ENCODE results near the gene ZSCAN1. TPM values are rescaled to one million over a fixed set of nuclear protein-coding genes. Genes with fewer than 3 reads are reported as not detected.

ZSCAN1 gene
- polyA plus RNA-seq, 1 donor, result 0.73 TPM

DNA sequence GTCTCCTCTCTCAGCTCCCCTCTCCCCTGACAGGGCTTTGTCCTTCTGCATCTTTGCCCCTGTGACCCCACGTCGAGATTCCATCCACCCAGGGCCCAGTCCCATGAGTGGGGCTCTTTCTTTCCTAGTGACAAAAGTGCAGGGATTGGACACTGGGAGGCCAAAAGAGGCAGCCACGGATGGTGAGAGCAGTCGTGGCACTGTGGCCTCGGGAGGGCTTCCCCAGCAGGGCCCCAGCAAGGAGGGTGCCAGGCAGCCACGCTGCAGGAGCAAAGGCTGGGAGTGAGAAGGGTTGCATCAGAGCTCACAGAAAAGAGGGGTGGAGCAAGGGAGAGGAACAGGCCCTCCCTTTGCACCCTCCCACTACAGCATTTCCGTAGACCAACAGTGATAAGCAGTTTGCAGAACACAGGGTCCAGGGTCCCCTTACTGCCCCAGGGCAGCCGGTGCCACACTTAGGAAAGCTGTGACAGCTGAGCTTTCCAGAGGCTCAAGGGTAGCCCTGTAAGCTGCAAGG is 4.9 kb downstream of the ZSCAN1 start:
- peak; percentile 32 to 72 for DNase-seq
- WGBS (ENCODE audit: insufficient coverage, low lambda C conversion rate), result no CpG with 5 or more reads among the region's 8 CpGs
- no peak overlapping the region for H3K27ac ChIP-seq (ENCODE audit: low read length)

DNA sequence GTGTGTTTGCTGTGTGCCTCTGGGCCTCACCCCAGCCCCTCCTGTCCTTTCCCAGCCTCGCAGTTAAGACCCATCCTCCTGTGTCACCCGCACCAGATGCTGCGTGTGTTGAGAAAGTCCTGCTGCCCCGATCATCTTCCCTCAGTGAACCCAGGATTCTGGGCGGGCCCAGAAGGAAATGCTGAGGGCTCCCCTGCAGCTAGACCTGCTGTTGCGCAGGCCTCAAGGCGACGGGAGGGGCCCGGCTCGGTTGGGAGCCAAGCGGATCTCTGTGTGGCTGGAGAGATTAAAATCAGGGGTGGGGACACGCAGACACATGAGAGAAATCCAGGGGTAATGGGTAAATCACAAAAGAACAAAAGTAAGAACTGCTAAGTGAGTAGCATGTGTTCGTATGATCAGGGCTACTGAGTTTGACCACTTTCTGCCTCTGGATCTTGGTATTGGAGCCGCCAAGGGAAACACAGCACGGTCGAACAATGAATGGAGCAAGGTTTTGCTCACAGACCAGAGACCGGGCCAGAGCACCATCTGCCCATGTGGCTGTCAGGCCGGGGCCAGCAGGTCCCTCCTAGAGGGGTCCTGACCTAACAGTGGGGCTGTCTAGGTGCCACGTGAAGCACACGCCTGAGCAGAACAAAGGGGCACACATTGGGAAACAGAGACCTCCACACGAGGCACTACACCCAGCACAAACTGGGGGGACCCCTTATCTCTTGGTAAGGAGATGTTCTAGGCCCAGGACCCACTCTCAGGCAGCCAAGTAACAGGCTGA is 7.1 kb downstream of the ZSCAN1 start:
- no peaks in the 10 kb centered on the region for H3K36me3 ChIP-seq (ENCODE audit: control insufficient read depth, insufficient read depth, low read length)
- H3K4me3 ChIP-seq (ENCODE audit: low read length), result no peak overlapping the region
- H3K4me1 ChIP-seq (ENCODE audit: control insufficient read depth, insufficient read depth, low read length), result no peaks in the 10 kb centered on the region
- no peak overlapping the region for H3K27ac ChIP-seq (ENCODE audit: low read length)
- DNase-seq, result no peak
- peaks cover 58% of the 10 kb centered on the region for H3K9me3 ChIP-seq (ENCODE audit: control insufficient read depth, low read depth, low read length)
- H3K27me3 ChIP-seq (ENCODE audit: control insufficient read depth, insufficient read depth, low read length), result peaks cover 3% of the 10 kb centered on the region
- WGBS (ENCODE audit: insufficient coverage, low lambda C conversion rate), result 71% methylated on average over 1 of the region's 21 CpGs

More for the DNA sequence above, 4.9 kb downstream of the ZSCAN1 start:
- Histone ChIP-seq H3K9me3 (ENCODE audit: control insufficient read depth, low read depth, low read length) (peaks cover 37% of the 10 kb centered on the region), H3K4me1 (ENCODE audit: control insufficient read depth, insufficient read depth, low read length) (no peaks in the 10 kb centered on the region), H3K27me3 (ENCODE audit: control insufficient read depth, insufficient read depth, low read length) (peaks cover 3% of the 10 kb centered on the region), H3K4me3 (ENCODE audit: low read length) (no peak overlapping the region), H3K36me3 (ENCODE audit: control insufficient read depth, insufficient read depth, low read length) (no peaks in the 10 kb centered on the region)

DNA sequence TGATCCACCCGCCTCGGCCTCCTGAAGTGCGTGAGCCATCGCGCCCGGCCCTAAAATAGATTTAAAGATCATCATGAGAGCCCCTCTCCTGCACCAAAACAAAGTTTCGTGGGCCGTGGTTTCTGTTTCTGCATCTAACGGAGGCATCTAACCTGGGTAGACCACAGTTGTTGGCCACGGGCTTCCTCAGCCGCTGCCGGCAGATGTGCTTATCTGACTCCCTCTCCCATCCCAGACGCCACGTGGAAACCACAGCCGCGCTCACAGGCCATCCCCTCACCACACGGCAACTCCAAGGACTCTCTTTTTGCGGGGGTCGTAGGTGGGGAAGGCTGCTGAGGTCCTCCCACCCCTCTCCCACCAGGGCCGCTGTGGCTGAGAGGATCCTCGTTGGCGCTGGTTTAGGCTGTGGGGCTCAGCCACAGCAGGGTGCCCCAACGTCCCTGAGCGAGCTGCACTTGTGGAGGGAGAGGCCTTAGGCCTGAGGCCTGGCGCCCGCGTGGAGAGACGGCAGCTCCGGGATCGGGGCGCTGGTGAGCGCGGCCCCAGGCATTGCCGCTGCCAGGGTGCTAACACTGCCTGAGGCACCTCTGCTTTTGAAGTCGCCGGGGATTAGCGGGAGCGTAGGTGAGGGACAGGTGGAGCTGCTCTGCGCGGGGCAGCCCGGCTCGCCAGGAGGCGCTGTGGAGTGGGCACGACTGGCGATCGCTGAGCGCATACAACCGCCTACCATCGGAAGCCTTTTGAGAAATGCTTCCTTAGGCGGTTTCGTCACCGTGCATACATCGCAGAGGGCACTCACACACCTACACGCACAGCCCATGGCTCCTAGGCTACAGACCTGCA is 8.9 kb downstream of the ZSCAN1 start:
- Histone ChIP-seq H3K9me3 (ENCODE audit: control insufficient read depth, low read depth, low read length) (peaks cover 74% of the 10 kb centered on the region), H3K27ac (ENCODE audit: low read length) (no peak overlapping the region), H3K4me3 (ENCODE audit: low read length) (no peak overlapping the region), H3K36me3 (ENCODE audit: control insufficient read depth, insufficient read depth, low read length) (no peaks in the 10 kb centered on the region), H3K27me3 (ENCODE audit: control insufficient read depth, insufficient read depth, low read length) (peaks cover 3% of the 10 kb centered on the region), H3K4me1 (ENCODE audit: control insufficient read depth, insufficient read depth, low read length) (no peaks in the 10 kb centered on the region)
- WGBS (ENCODE audit: insufficient coverage, low lambda C conversion rate), result no CpG with 5 or more reads among the region's 54 CpGs
- no peak for DNase-seq

DNA sequence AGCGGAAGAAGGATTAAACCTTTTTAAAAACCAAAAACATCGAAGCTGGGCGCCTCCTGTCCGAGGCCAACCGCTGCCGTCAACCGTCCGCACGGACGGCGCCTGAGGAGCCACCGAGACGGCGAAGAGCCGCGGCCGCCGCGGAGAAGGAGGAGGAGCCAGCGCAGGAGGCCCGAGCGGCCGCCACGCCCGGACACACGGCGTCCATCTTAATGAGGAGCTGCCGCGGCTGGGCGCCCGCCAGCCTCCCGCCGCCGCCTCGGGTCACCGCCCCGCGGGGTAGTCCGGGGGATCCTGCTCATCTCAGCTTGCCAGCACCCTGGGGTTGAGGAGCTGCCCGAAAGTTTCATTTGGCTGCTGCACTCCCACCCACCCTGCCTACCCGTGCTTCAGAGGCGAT is 10.6 kb downstream of the ZSCAN1 start:
- Histone ChIP-seq H3K4me1 (ENCODE audit: control insufficient read depth, insufficient read depth, low read length) (no peaks in the 10 kb centered on the region), H3K27me3 (ENCODE audit: control insufficient read depth, insufficient read depth, low read length) (no peaks in the 10 kb centered on the region), H3K27ac (ENCODE audit: low read length) (no peak overlapping the region), H3K36me3 (ENCODE audit: control insufficient read depth, insufficient read depth, low read length) (no peaks in the 10 kb centered on the region), H3K9me3 (ENCODE audit: control insufficient read depth, low read depth, low read length) (peaks cover 74% of the 10 kb centered on the region), H3K4me3 (ENCODE audit: low read length) (no peak overlapping the region)
- WGBS (ENCODE audit: insufficient coverage, low lambda C conversion rate), result 93% methylated on average over 2 of the region's 42 CpGs
- DNase-seq, result no peak

DNA sequence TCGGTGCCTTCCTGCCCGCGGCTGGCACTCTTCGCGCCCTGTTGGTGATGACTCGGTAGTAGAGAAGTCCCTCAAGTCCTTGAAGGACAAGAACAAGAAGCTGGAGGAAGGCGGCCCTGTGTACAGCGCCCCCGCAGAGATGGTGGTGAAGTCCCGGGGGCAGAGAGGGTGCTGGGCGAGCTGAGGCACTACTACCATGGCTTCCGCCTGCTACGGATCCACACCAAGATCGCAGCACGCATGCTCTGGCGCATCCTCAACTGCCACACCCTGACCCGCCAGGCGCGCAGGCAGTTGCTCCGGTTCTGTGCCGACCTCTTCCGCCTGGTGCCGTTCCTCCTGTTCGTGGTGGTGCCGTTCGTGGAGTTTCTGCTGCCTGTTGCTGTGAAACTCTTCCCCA is 11.1 kb downstream of the ZSCAN1 start:
- no peaks in the 10 kb centered on the region for H3K4me1 ChIP-seq (ENCODE audit: control insufficient read depth, insufficient read depth, low read length)
- DNase-seq, result no peak
- no peaks in the 10 kb centered on the region for H3K36me3 ChIP-seq (ENCODE audit: control insufficient read depth, insufficient read depth, low read length)
- H3K4me3 ChIP-seq (ENCODE audit: low read length), result no peak overlapping the region
- peaks cover 79% of the 10 kb centered on the region for H3K9me3 ChIP-seq (ENCODE audit: control insufficient read depth, low read depth, low read length)
- no peaks in the 10 kb centered on the region for H3K27me3 ChIP-seq (ENCODE audit: control insufficient read depth, insufficient read depth, low read length)
- no peak overlapping the region for H3K27ac ChIP-seq (ENCODE audit: low read length)
- 100% methylated on average over 3 of the region's 26 CpGs for WGBS (ENCODE audit: insufficient coverage, low lambda C conversion rate)

DNA sequence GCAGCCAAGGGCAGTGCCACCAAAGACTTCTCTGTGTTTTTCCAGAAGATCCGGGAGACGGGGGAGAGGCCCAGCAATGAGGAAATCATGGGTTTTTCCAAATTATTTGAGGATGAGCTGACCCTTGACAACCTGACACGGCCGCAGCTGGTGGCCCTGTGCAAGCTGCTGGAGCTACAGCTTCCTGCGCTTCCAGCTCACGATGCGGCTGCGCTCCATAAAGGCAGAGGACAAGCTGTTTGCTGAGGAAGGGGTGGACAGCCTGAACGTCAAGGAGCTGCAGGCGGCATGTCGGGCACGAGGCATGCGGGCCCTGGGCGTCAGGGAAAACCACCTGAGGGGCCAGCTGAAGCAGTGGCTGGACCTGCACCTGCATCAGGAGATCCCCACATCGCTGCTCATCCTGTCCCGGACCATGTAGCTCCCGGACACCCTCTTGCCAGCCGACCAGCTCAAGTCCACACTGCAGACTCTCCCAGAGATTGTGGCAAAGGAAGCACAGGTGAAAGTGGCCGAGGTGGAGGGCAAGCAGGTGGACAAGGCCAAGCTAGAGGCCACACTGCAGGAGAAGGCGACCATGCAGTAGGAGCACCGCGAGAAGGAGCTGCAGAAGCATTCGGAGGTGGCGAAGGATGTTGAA is 11.7 kb downstream of the ZSCAN1 start:
- 80% methylated on average over 1 of the region's 24 CpGs for WGBS (ENCODE audit: insufficient coverage, low lambda C conversion rate)
- H3K27me3 ChIP-seq (ENCODE audit: control insufficient read depth, insufficient read depth, low read length), result no peaks in the 10 kb centered on the region
- H3K27ac ChIP-seq (ENCODE audit: low read length), result no peak overlapping the region
- H3K36me3 ChIP-seq (ENCODE audit: control insufficient read depth, insufficient read depth, low read length), result no peaks in the 10 kb centered on the region
- DNase-seq, result no peak
- H3K4me3 ChIP-seq (ENCODE audit: low read length), result no peak overlapping the region
- H3K4me1 ChIP-seq (ENCODE audit: control insufficient read depth, insufficient read depth, low read length), result no peaks in the 10 kb centered on the region
- H3K9me3 ChIP-seq (ENCODE audit: control insufficient read depth, low read depth, low read length), result peaks cover 79% of the 10 kb centered on the region

DNA sequence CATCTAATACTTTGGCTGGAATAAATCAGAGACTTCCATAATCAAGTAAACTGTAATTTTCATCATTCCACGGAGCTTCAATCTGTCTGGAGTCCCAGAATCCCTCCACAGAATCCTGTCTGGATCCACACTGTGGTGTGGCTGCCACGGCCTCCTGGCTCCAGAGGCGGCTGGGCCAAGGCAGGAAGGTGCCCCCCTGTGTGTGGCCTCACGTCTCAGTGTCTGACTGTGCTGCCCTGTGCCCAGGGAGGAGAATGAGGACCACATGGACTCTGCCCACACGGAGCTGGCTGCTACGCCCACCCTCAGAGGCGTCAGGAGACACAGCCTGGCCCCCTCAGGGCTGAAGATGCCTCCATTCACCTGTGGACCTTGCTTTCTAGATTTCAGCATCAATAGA is 13.0 kb downstream of the ZSCAN1 start:
- no peak for DNase-seq
- H3K4me3 ChIP-seq (ENCODE audit: low read length), result no peak overlapping the region
- no peaks in the 10 kb centered on the region for H3K4me1 ChIP-seq (ENCODE audit: control insufficient read depth, insufficient read depth, low read length)
- no peak overlapping the region for H3K27ac ChIP-seq (ENCODE audit: low read length)
- no peaks in the 10 kb centered on the region for H3K36me3 ChIP-seq (ENCODE audit: control insufficient read depth, insufficient read depth, low read length)
- peaks cover 73% of the 10 kb centered on the region for H3K9me3 ChIP-seq (ENCODE audit: control insufficient read depth, low read depth, low read length)
- no CpG with 5 or more reads among the region's 7 CpGs for WGBS (ENCODE audit: insufficient coverage, low lambda C conversion rate)
- H3K27me3 ChIP-seq (ENCODE audit: control insufficient read depth, insufficient read depth, low read length), result no peaks in the 10 kb centered on the region

DNA sequence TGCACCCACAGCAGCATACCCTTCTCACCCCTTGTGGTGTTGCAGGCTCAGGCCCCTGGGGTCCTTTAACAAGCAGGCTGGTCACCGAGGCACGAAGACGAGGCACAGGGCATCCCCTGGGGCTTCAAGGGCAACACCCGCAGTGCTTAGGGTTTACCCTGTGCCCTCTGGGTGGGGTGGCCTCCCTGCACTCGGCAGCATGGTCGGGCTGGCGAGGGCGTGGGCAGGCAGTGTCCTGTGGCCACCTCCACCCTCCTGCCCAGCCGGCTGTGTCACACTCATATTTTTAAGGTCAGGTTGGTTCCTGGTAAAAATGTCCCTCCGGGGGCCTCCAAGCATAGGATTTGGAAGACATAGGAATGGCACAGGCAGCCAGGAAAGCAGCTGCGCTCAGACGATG is 13.8 kb downstream of the ZSCAN1 start:
- H3K9me3 ChIP-seq (ENCODE audit: control insufficient read depth, low read depth, low read length), result peaks cover 76% of the 10 kb centered on the region

DNA sequence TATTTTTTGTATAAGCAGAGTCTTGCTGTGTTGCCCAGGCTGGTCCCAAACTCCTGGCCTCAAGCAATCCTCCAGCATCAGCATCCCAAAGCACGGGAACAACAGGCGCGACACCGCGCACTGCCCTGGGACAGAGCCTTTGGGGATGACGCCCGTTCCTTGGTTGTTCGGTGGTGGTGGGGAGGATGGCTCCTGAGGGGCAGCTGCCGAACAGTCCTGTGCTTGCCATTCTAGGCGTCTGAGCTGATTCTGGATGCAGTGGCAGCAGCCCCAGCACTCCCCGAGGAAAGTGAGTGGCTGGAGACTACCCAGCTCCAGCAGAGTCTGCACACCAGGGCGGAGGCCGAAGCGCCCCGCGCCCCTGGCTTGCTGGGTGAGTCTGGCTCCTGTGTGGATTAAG is 18.4 kb downstream of the ZSCAN1 start:
- DNase-seq, result no peak
- Histone ChIP-seq H3K27ac (ENCODE audit: low read length) (no peak overlapping the region), H3K9me3 (ENCODE audit: control insufficient read depth, low read depth, low read length) (peaks cover 50% of the 10 kb centered on the region), H3K4me1 (ENCODE audit: control insufficient read depth, insufficient read depth, low read length) (no peaks in the 10 kb centered on the region), H3K27me3 (ENCODE audit: control insufficient read depth, insufficient read depth, low read length) (no peaks in the 10 kb centered on the region), H3K4me3 (ENCODE audit: low read length) (no peak overlapping the region), H3K36me3 (ENCODE audit: control insufficient read depth, insufficient read depth, low read length) (no peaks in the 10 kb centered on the region)
- WGBS (ENCODE audit: insufficient coverage, low lambda C conversion rate), result no CpG with 5 or more reads among the region's 16 CpGs

More for the DNA sequence above, 13.8 kb downstream of the ZSCAN1 start:
- no peak overlapping the region for H3K4me3 ChIP-seq (ENCODE audit: low read length)
- WGBS (ENCODE audit: insufficient coverage, low lambda C conversion rate), result 100% methylated on average over 2 of the region's 12 CpGs
- no peak overlapping the region for H3K27ac ChIP-seq (ENCODE audit: low read length)
- H3K36me3 ChIP-seq (ENCODE audit: control insufficient read depth, insufficient read depth, low read length), result no peaks in the 10 kb centered on the region
- no peaks in the 10 kb centered on the region for H3K4me1 ChIP-seq (ENCODE audit: control insufficient read depth, insufficient read depth, low read length)
- no peaks in the 10 kb centered on the region for H3K27me3 ChIP-seq (ENCODE audit: control insufficient read depth, insufficient read depth, low read length)
- no peak for DNase-seq

DNA sequence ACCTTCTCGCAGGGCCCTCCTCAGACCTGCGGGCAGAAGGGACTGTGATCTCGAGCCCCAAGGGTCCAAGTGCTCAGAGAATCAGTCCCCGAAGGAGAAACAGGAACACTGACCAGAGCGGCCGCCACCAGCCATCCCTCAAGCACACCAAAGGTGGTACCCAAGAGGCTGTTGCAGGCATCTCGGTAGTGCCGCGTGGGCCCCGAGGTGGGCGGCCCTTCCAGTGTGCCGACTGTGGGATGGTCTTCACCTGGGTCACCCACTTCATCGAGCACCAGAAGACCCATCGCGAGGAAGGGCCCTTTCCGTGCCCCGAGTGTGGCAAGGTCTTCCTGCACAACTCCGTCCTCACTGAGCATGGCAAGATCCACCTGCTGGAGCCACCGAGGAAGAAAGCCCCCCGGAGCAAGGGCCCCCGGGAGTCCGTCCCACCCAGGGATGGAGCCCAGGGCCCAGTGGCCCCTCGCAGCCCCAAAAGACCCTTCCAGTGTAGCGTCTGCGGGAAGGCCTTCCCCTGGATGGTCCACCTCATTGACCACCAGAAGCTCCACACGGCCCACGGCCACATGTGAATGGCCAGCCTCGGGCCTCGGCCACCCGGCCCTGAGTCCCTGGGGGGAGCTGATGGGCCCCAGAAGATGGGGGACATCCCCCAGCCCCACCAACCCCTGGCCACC is 19.8 kb downstream of the ZSCAN1 start:
- WGBS (ENCODE audit: insufficient coverage, low lambda C conversion rate), result no CpG with 5 or more reads among the region's 30 CpGs
- Histone ChIP-seq H3K27me3 (ENCODE audit: control insufficient read depth, insufficient read depth, low read length) (no peaks in the 10 kb centered on the region), H3K4me1 (ENCODE audit: control insufficient read depth, insufficient read depth, low read length) (no peaks in the 10 kb centered on the region), H3K9me3 (ENCODE audit: control insufficient read depth, low read depth, low read length) (peaks cover 46% of the 10 kb centered on the region), H3K27ac (ENCODE audit: low read length) (no peak overlapping the region), H3K4me3 (ENCODE audit: low read length) (no peak overlapping the region), H3K36me3 (ENCODE audit: control insufficient read depth, insufficient read depth, low read length) (no peaks in the 10 kb centered on the region)
- no peak for DNase-seq
